Measurements from ENCODE around the gene HAUS1. TPM values are rescaled to one million over a fixed set of nuclear protein-coding genes. Genes with fewer than 3 reads are reported as not detected.
"Not testable (repeated sequence)": the region's sequence is repeated elsewhere in the genome, so short reads cannot be mapped to it uniquely, and the experiment has no call there.

The HAUS1 gene
- total RNA-seq, 1 donor from 2014 or later = 23.5 TPM

DNA sequence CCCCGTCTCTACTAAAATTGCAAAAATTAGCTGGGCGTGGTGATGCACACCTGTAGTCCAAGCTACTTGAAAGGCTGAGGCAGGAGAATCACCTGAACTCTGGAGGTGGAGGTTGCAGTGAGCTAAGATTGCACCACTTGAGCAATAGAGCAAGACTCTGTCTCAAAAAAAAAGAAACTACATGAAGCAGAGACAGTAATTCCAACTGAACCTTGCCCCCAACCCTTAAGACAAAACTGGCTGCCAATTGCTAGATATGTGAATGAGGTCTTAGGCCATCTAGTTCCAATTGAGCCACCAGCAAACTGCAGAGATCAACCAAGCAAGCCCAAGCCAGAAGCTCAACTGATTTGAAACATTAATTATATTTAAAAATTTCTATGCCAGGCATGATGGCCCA, 25.9 kb downstream of the HAUS1 start:
- Histone ChIP-seq H3K4me2 (ENCODE audit: low read length) (no peak overlapping the region), H2AFZ (ENCODE audit: low read depth, low read length) (no peak overlapping the region), H3K79me2 (ENCODE audit: insufficient read depth, low read length) (no peaks in the 10 kb centered on the region), H3K9me3 (ENCODE audit: insufficient read depth, low read depth, low read length) (no peaks in the 10 kb centered on the region), H4K20me1 (ENCODE audit: insufficient read depth, low read length) (no peaks in the 10 kb centered on the region), H3K27me3 (ENCODE audit: insufficient read depth, low read length) (no peaks in the 10 kb centered on the region), H3K27ac (ENCODE audit: low read depth, low read length) (no peak overlapping the region), H3K9ac (ENCODE audit: low read length) (no peak overlapping the region), H3K36me3 (ENCODE audit: insufficient read depth, low read length) (peaks cover 10% of the 10 kb centered on the region), H3K4me1 (ENCODE audit: insufficient read depth, low read length) (no peaks in the 10 kb centered on the region), H3K4me3 (ENCODE audit: insufficient read depth, low read depth, low read length) (no peak overlapping the region)
- Mint-ChIP-seq H3K27me3 (ENCODE audit: low read depth, unreplicated experiment) (no peaks in the 10 kb centered on the region), H3K36me3 (ENCODE audit: low read depth, unreplicated experiment) (peaks cover 2% of the 10 kb centered on the region), H3K9me3 (ENCODE audit: unreplicated experiment) (no peaks in the 10 kb centered on the region), H3K27ac (ENCODE audit: unreplicated experiment) (no peak overlapping the region), H3K4me1 (ENCODE audit: low read depth, unreplicated experiment) (no peaks in the 10 kb centered on the region), H3K4me3 (ENCODE audit: unreplicated experiment) (no peak overlapping the region)
- TF ChIP-seq, protein P1, sequence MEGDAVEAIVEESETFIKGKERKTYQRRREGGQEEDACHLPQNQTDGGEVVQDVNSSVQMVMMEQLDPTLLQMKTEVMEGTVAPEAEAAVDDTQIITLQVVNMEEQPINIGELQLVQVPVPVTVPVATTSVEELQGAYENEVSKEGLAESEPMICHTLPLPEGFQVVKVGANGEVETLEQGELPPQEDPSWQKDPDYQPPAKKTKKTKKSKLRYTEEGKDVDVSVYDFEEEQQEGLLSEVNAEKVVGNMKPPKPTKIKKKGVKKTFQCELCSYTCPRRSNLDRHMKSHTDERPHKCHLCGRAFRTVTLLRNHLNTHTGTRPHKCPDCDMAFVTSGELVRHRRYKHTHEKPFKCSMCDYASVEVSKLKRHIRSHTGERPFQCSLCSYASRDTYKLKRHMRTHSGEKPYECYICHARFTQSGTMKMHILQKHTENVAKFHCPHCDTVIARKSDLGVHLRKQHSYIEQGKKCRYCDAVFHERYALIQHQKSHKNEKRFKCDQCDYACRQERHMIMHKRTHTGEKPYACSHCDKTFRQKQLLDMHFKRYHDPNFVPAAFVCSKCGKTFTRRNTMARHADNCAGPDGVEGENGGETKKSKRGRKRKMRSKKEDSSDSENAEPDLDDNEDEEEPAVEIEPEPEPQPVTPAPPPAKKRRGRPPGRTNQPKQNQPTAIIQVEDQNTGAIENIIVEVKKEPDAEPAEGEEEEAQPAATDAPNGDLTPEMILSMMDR (IDR thresholded peaks at IDR 0.05; ENCODE audit: insufficient read depth, low read depth, low read length) = no peak
- DNase-seq (ENCODE audit: low read depth) (no peak), FAIRE-seq (no peak)

DNA sequence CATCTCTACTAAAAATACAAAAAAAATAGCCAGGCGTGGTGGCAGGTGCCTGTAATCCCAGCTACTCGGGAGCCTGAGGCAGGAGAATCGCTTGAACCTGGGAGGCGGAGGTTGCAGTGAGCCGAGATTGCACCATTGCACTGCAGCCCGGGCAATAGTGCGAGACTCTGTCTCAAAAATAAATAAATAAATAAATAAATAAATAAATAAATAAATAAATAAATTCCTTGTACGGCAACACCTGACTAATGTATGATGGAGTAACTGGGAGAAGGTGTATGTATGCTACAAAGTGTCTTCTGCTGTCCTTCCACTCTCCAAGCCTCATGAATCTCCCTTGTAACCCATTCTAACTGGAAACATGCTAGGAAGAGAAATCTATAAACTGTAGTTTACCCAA, 26.4 kb downstream of the HAUS1 start:
- peaks cover 10% of the 10 kb centered on the region for H3K36me3 ChIP-seq (ENCODE audit: insufficient read depth, low read length)
- not testable (repeated sequence) for H4K20me1 ChIP-seq (ENCODE audit: insufficient read depth, low read length); H3K79me2 ChIP-seq (ENCODE audit: insufficient read depth, low read length); H3K36me3 Mint-ChIP-seq (ENCODE audit: low read depth, unreplicated experiment); H3K9me3 ChIP-seq (ENCODE audit: insufficient read depth, low read depth, low read length); H2AFZ ChIP-seq (ENCODE audit: low read depth, low read length); H3K27ac ChIP-seq (ENCODE audit: low read depth, low read length); H3K9ac ChIP-seq (ENCODE audit: low read length); H3K4me1 Mint-ChIP-seq (ENCODE audit: low read depth, unreplicated experiment); H3K27me3 Mint-ChIP-seq (ENCODE audit: low read depth, unreplicated experiment); H3K4me3 Mint-ChIP-seq (ENCODE audit: unreplicated experiment); FAIRE-seq; H3K4me1 ChIP-seq (ENCODE audit: insufficient read depth, low read length); H3K27ac Mint-ChIP-seq (ENCODE audit: unreplicated experiment); H3K27me3 ChIP-seq (ENCODE audit: insufficient read depth, low read length); H3K9me3 Mint-ChIP-seq (ENCODE audit: unreplicated experiment); DNase-seq (ENCODE audit: low read depth); H3K4me3 ChIP-seq (ENCODE audit: insufficient read depth, low read depth, low read length); H3K4me2 ChIP-seq (ENCODE audit: low read length)

DNA sequence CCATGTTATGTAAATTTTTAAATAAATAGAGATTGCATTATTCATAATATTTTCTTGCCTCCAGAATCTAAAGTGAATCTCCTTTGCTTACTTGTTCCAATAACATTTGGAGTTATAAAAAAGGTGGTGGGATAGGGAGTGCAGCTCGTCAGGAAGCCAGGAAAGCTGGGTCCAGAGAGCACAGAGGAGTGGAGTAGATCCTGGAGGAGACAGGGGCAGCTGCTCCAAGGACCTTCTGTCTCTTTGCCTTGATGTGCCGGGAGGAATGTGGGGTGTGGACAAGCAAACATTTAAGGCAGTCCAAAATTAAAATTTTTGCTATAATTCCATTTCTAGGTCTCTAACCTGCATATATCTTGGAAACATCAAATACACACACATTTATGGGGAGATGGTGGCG, 29.3 kb downstream of the HAUS1 start:
- Mint-ChIP-seq H3K4me3 (ENCODE audit: unreplicated experiment) (no peak overlapping the region), H3K36me3 (ENCODE audit: low read depth, unreplicated experiment) (peaks cover 2% of the 10 kb centered on the region), H3K27ac (ENCODE audit: unreplicated experiment) (no peak overlapping the region), H3K9me3 (ENCODE audit: unreplicated experiment) (no peaks in the 10 kb centered on the region), H3K27me3 (ENCODE audit: low read depth, unreplicated experiment) (no peaks in the 10 kb centered on the region), H3K4me1 (ENCODE audit: low read depth, unreplicated experiment) (no peaks in the 10 kb centered on the region)
- H3K4me1 ChIP-seq (ENCODE audit: insufficient read depth, low read length) = no peaks in the 10 kb centered on the region
- FAIRE-seq = no peak
- DNase-seq (ENCODE audit: low read depth) = no peak
- no peaks in the 10 kb centered on the region for H3K9me3 ChIP-seq (ENCODE audit: insufficient read depth, low read depth, low read length)
- no peak overlapping the region for H3K9ac ChIP-seq (ENCODE audit: low read length)
- no peak overlapping the region for H3K4me3 ChIP-seq (ENCODE audit: insufficient read depth, low read depth, low read length)
- no peaks in the 10 kb centered on the region for H3K27me3 ChIP-seq (ENCODE audit: insufficient read depth, low read length)
- H3K79me2 ChIP-seq (ENCODE audit: insufficient read depth, low read length) = no peaks in the 10 kb centered on the region
- TF ChIP-seq, protein P1 (IDR thresholded peaks at IDR 0.05; ENCODE audit: insufficient read depth, low read depth, low read length) = no peak
- TF ChIP-seq EZH2 (IDR thresholded peaks at IDR 0.05; ENCODE audit: insufficient read depth, low read length) = no peak
- peaks cover 6% of the 10 kb centered on the region for H3K36me3 ChIP-seq (ENCODE audit: insufficient read depth, low read length)
- no peak overlapping the region for H2AFZ ChIP-seq (ENCODE audit: low read depth, low read length)
- no peaks in the 10 kb centered on the region for H4K20me1 ChIP-seq (ENCODE audit: insufficient read depth, low read length)
- no peak overlapping the region for H3K4me2 ChIP-seq (ENCODE audit: low read length)
- H3K27ac ChIP-seq (ENCODE audit: low read depth, low read length) = no peak overlapping the region
